IMR-90 (cell line): ENCODE measurements around the gene SFTPD. TPM values are rescaled to one million over a fixed set of nuclear protein-coding genes. Genes with fewer than 3 reads are reported as not detected.

Source experiments
- ATAC-seq: fragments of 200-7000 bp; cut with Tn5 transposase; 2 replicates; pipeline ENCODE4 v1.9.1; 2020; ENCODE audit warnings: low read depth, mild to moderate bottlenecking, moderate library complexity
- BruUV-seq: library from RNA; stranded (reverse); fragments of 400-500 nt; replicated peaks from 2 replicates; lab custom pipeline; 2021; lab: Mats Ljungman, UMichigan
- CTCF ChIA-PET: fragments of 300-600 bp; formaldehyde crosslinking; extraction: SDS; loops from one replicate; lab custom pipeline; 2021; ENCODE audit warnings: antibody characterized with exemption; lab: Yijun Ruan, JAX
- POLR2A ChIA-PET: fragments of 300-600 bp; sonication (Branson Sonifier 250); formaldehyde crosslinking; loops from one replicate; lab custom pipeline; 2022; ENCODE audit warnings: antibody characterized with exemption; ENCODE audit not compliant: unreplicated experiment; lab: Charles Lee
- DNase-seq: peaks from one replicate; pipeline ENCODE4 v3.0.0; 2013
- H2AFZ ChIP-seq: replicated peaks from 2 replicates; pipeline ENCODE3; 2013; ENCODE audit warnings: low read length, mild to moderate bottlenecking; ENCODE audit not compliant: poor library complexity
- H2AK5ac ChIP-seq: 2 replicates; pipeline ENCODE4 v1.6.1; 2013; ENCODE audit warnings: low read depth, low read length, inconsistent platforms
- H2AK9ac ChIP-seq: replicated peaks from 2 replicates; pipeline ENCODE3; 2013; ENCODE audit warnings: mild to moderate bottlenecking, low read depth, low read length, moderate library complexity; ENCODE audit not compliant: poor library complexity
- H2BK120ac ChIP-seq: 2 replicates; pipeline ENCODE4 v1.6.1; 2013; ENCODE audit warnings: low read depth, low read length, inconsistent platforms
- H2BK15ac ChIP-seq: 3 replicates; pipeline ENCODE4 v1.6.1; 2013; ENCODE audit warnings: low read depth, low read length, inconsistent platforms
- H2BK20ac ChIP-seq: 2 replicates; pipeline ENCODE4 v1.6.1; 2013; ENCODE audit warnings: low read depth, mild to moderate bottlenecking, inconsistent platforms, low read length, moderate library complexity
- H2BK5ac ChIP-seq: 2 replicates; pipeline ENCODE4 v1.6.1; 2013; ENCODE audit warnings: mild to moderate bottlenecking, low read depth, low read length, inconsistent platforms; ENCODE audit not compliant: poor library complexity, severe bottlenecking
- H3K14ac ChIP-seq: replicated peaks from 2 replicates; pipeline ENCODE4 v1.6.1; 2013; ENCODE audit warnings: low read depth, low read length, inconsistent platforms
- H3K18ac ChIP-seq: 2 replicates; pipeline ENCODE4 v1.6.1; 2013; ENCODE audit warnings: low read depth, low read length, control low read depth
- H3K23ac ChIP-seq: 2 replicates; pipeline ENCODE4 v1.6.1; 2013; ENCODE audit warnings: low read depth, low read length, inconsistent platforms
- H3K27ac ChIP-seq: 2 replicates; pipeline ENCODE4 v1.5.1; 2013; ENCODE audit warnings: mild to moderate bottlenecking, control low read depth, low read length; ENCODE audit not compliant: insufficient read depth
- H3K27me3 ChIP-seq: 2 replicates; pipeline ENCODE4 v1.6.1; 2013; ENCODE audit warnings: low read length; ENCODE audit not compliant: control insufficient read depth, insufficient read depth
- H3K36me3 ChIP-seq: 2 replicates; pipeline ENCODE4 v1.6.1; 2013; ENCODE audit warnings: low read length, mixed read lengths; ENCODE audit not compliant: control insufficient read depth, insufficient read depth
- H3K4ac ChIP-seq: 2 replicates; pipeline ENCODE4 v1.6.1; 2013; ENCODE audit warnings: low read depth, low read length, inconsistent platforms
- H3K4me1 ChIP-seq: 2 replicates; pipeline ENCODE4 v1.6.1; 2013; ENCODE audit warnings: low read length, mixed read lengths; ENCODE audit not compliant: control insufficient read depth, insufficient read depth
- H3K4me2 ChIP-seq: 2 replicates; pipeline ENCODE4 v1.6.1; 2013; ENCODE audit warnings: low read depth, mild to moderate bottlenecking, control low read depth, low read length, moderate library complexity
- H3K4me3 ChIP-seq: 2 replicates; pipeline ENCODE4 v1.5.1; 2013; ENCODE audit warnings: low read depth, mild to moderate bottlenecking, control low read depth, low read length, moderate library complexity; ENCODE audit not compliant: insufficient read depth
- H3K56ac ChIP-seq: 2 replicates; pipeline ENCODE4 v1.6.1; 2013; ENCODE audit warnings: low read length, inconsistent platforms; ENCODE audit not compliant: insufficient read depth; ENCODE audit errors: extremely low read depth
- H3K79me1 ChIP-seq, 2 experiments: 2 replicates each; pipeline ENCODE4 v1.6.1; 2013; ENCODE audit warnings: low read length in 2 of 2, inconsistent platforms in 1 of 2, low read depth in 1 of 2
- H3K9ac ChIP-seq: 2 replicates; pipeline ENCODE4 v1.6.1; 2013; ENCODE audit warnings: low read depth, low read length, control low read depth
- H3K9me1 ChIP-seq: 2 replicates; pipeline ENCODE4 v1.6.1; 2013; ENCODE audit warnings: low read length, inconsistent platforms; ENCODE audit not compliant: insufficient read depth
- H3K9me3 ChIP-seq: 2 replicates; pipeline ENCODE4 v1.6.1; 2013; ENCODE audit warnings: low read length; ENCODE audit not compliant: control insufficient read depth, insufficient read depth
- H4K20me1 ChIP-seq: 2 replicates; pipeline ENCODE4 v1.6.1; 2013; ENCODE audit warnings: low read length, inconsistent platforms; ENCODE audit not compliant: insufficient read depth
- H4K5ac ChIP-seq: 2 replicates; pipeline ENCODE4 v1.6.1; 2013; ENCODE audit warnings: mild to moderate bottlenecking, low read depth, low read length, control low read depth
- H4K8ac ChIP-seq, 2 experiments: 2 replicates each; pipeline ENCODE4 v1.6.1; 2013; ENCODE audit warnings: low read depth in 2 of 2, low read length in 2 of 2, control low read depth in 1 of 2, inconsistent platforms in 1 of 2
- H4K91ac ChIP-seq: 2 replicates; pipeline ENCODE4 v1.6.1; 2013; ENCODE audit warnings: low read depth, low read length, inconsistent platforms; ENCODE audit not compliant: insufficient read depth
- CEBPB ChIP-seq: IDR thresholded peaks from 2 replicates; pipeline ENCODE4 v1.6.1; 2012; ENCODE audit warnings: low read depth, low read length, improper control_type of control experiment
- CHD1 ChIP-seq: IDR thresholded peaks from 2 replicates; pipeline ENCODE4 v1.6.1; 2012; ENCODE audit warnings: low read depth, low read length, improper control_type of control experiment
- ELK1 ChIP-seq: fragments of 150-350 bp; IDR thresholded peaks from 2 replicates; pipeline ENCODE4 v1.6.1; 2016; ENCODE audit warnings: low read depth, mild to moderate bottlenecking, low read length, moderate library complexity, borderline replicate concordance
- FOS ChIP-seq: fragments of 150-350 bp; IDR thresholded peaks from 2 replicates; pipeline ENCODE4 v1.6.1; 2016; ENCODE audit warnings: low read depth, low read length
- NFE2L2 ChIP-seq: fragments of 150-350 bp; IDR thresholded peaks from 2 replicates; pipeline ENCODE4 v1.6.1; 2016; ENCODE audit warnings: low read depth, mild to moderate bottlenecking, low read length
- POLR2A ChIP-seq: IDR thresholded peaks from 2 replicates; pipeline ENCODE4 v1.6.1; 2012; ENCODE audit warnings: mild to moderate bottlenecking, low read depth, low read length
- RAD21 ChIP-seq: IDR thresholded peaks from 2 replicates; pipeline ENCODE4 v1.6.1; 2012; ENCODE audit warnings: low read length, improper control_type of control experiment
- RCOR1 ChIP-seq: IDR thresholded peaks from 2 replicates; pipeline ENCODE4 v1.6.1; 2012; ENCODE audit warnings: mild to moderate bottlenecking, low read length, improper control_type of control experiment; ENCODE audit not compliant: insufficient replicate concordance
- RFX5 ChIP-seq: IDR thresholded peaks from 2 replicates; pipeline ENCODE4 v1.8.0; 2012; ENCODE audit warnings: low read depth, mild to moderate bottlenecking, low read length, moderate library complexity
- SMC3 ChIP-seq: fragments of 150-350 bp; IDR thresholded peaks from 2 replicates; pipeline ENCODE4 v1.6.1; 2016; ENCODE audit warnings: low read depth, mild to moderate bottlenecking, antibody characterized with exemption, low read length, moderate library complexity
- USF2 ChIP-seq: fragments of 150-350 bp; IDR thresholded peaks from 2 replicates; pipeline ENCODE4 v1.6.1; 2017; ENCODE audit warnings: mild to moderate bottlenecking, antibody characterized with exemption, low read length, low read depth
- WGBS, 2 experiments: methylation state at CpG; one replicate each; pipeline versions ENCODE4 v1.1.5 to v1.1.7; 2013; ENCODE audit warnings: missing lambda C conversion rate in 2 of 2; ENCODE audit not compliant: insufficient read length in 1 of 2; ENCODE audit errors: extremely low coverage in 2 of 2; 5-methylcytosine and 5-hydroxymethylcytosine counted together
- dilution Hi-C: fragments of 300-500 bp; cut with HindIII; formaldehyde crosslinking; loops from one replicate; pipeline ENCODE4 v1.14.3; 2018; ENCODE audit warnings: low sequenced_read_pairs; ENCODE audit not compliant: unreplicated experiment
- in situ Hi-C: fragments of 300-500 bp; cut with MboI; formaldehyde crosslinking; loops from 3 replicates; pipeline ENCODE4 v1.14.3; 2019; ENCODE audit warnings: low sequenced_read_pairs, inconsistent platforms, mixed read lengths
- intact Hi-C: fragments of 100-400 bp; cut with micrococcal nuclease; formaldehyde crosslinking; loops from 2 replicates; pipeline ENCODE4 v1.10.0; 2022
- polyA plus RNA-seq, 3 experiments: library from polyadenylated mRNA; depleted of rRNA; stranded (reverse); fragments of >200 nt; gene quantifications; 2 replicates each; pipeline ENCODE4 v1.2.3, GENCODE V29; 2012; ENCODE audit warnings: low replicate concordance in 1 of 3
- total RNA-seq: library from RNA; depleted of rRNA; stranded (reverse); fragments of >200 nt; gene quantifications from 2 replicates; pipeline ENCODE4 v1.2.3, GENCODE V29; 2012
- TF ChIP-seq, protein P1 (sequence below): conservative IDR thresholded peaks from 2 replicates; pipeline ENCODE4 v1.5.1; 2012; ENCODE audit warnings: mild to moderate bottlenecking, low read depth, low read length, improper control_type of control experiment

Gene SFTPD
- total and polyA plus RNA-seq, 2 of the 4 experiments (the other 2 are of a cell fraction): not detected

GRCh38 chr10:79947083-79947415 is 1.9 kb downstream of the SFTPD start:
- ATAC-seq (no peak; the same call in 1 of the 2 replicates), DNase-seq (no peak)
- Histone ChIP-seq H3K4me1 (no peaks in the 10 kb centered on the region), H2BK20ac (no peak overlapping the region), H3K56ac (no peak overlapping the region), H3K4me2 (no peak overlapping the region), H4K20me1 (no peaks in the 10 kb centered on the region), H2BK5ac (no peak overlapping the region), H3K79me1 (no peaks in the 10 kb centered on the region), H3K27ac (no peak overlapping the region), H4K8ac (no peak overlapping the region), H3K4ac (no peak overlapping the region), H2AFZ (no peak overlapping the region), H2BK15ac (no peak overlapping the region), H3K18ac (no peak overlapping the region), H4K91ac (no peak overlapping the region), H3K9me1 (no peaks in the 10 kb centered on the region; the same call in 1 of the 2 replicates), H3K36me3 (no peaks in the 10 kb centered on the region), H2AK9ac (no peak overlapping the region), H2AK5ac (no peak overlapping the region), H3K27me3 (peaks cover 23% of the 10 kb centered on the region; the same call in 1 of the 2 replicates), H3K4me3 (no peak overlapping the region), H3K9ac (no peak overlapping the region), H3K23ac (no peak overlapping the region), H3K14ac (no peak overlapping the region), H2BK120ac (no peak overlapping the region), H4K5ac (no peak overlapping the region), H3K9me3 (no peaks in the 10 kb centered on the region; the same call in 1 of the 2 replicates)
- ChIA-PET POLR2A (no interaction called here), CTCF (no interaction called here)
- in situ Hi-C loops: no loop called here
- intact Hi-C loops: no loop called here
- BruUV-seq: no TSS peak
- dilution Hi-C loops: no loop called here
- TF ChIP-seq RAD21 (no peak), USF2 (no peak), CEBPB (no peak), POLR2A (no peak), NFE2L2 (no peak), ELK1 (no peak), FOS (no peak), SMC3 (no peak), CHD1 (no peak), RFX5 (no peak), RCOR1 (no peak)
- TF ChIP-seq, protein P1, sequence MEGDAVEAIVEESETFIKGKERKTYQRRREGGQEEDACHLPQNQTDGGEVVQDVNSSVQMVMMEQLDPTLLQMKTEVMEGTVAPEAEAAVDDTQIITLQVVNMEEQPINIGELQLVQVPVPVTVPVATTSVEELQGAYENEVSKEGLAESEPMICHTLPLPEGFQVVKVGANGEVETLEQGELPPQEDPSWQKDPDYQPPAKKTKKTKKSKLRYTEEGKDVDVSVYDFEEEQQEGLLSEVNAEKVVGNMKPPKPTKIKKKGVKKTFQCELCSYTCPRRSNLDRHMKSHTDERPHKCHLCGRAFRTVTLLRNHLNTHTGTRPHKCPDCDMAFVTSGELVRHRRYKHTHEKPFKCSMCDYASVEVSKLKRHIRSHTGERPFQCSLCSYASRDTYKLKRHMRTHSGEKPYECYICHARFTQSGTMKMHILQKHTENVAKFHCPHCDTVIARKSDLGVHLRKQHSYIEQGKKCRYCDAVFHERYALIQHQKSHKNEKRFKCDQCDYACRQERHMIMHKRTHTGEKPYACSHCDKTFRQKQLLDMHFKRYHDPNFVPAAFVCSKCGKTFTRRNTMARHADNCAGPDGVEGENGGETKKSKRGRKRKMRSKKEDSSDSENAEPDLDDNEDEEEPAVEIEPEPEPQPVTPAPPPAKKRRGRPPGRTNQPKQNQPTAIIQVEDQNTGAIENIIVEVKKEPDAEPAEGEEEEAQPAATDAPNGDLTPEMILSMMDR: no peak
- WGBS, 2 experiments: 30% methylated on average over 2 of the region's 2 CpGs; no CpG with 5 or more reads in 1 of the 2 experiments
